Measurements from ENCODE around the gene IKBKE. TPM values are rescaled to one million over a fixed set of nuclear protein-coding genes. Genes with fewer than 3 reads are reported as not detected.

IKBKE gene
- polyA plus RNA-seq, 1 donor: 5.2 TPM

DNA sequence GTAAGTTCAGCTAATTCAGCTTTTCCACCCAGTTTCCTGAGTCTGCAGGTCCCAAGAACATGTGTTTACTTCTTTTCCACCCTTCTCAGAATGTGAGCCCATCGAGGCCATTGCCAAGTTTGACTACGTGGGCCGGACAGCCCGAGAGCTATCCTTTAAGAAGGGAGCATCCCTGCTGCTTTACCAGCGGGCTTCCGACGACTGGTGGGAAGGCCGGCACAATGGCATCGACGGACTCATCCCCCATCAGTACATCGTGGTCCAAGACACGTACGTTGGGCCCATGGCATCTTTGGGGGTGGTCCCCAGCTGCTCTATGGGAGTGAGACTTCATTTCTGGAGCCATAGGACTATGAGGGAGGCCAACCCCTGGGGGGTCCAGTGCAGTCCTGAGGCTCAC lies 17.2 kb upstream of the IKBKE start:
- no peak for DNase-seq

DNA sequence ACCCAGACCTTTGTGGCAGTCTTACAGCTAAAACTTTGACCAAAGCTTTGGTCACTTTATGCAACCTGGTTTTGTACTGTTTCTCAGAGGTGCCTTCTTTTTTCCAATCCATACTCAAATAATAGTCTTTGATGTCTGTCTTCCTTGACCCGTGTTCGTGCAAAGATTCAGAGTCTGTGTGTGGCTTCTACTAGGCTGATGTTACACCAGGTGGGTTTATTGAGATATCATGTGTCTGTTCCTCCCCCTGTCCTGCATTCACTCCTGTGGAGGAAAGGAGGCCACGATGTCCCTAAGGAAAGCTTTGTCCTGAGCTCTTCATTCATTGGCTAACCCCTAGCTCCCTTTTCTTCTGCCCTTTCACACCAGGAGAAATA lies 15.0 kb upstream of the IKBKE start:
- no peak for DNase-seq

DNA sequence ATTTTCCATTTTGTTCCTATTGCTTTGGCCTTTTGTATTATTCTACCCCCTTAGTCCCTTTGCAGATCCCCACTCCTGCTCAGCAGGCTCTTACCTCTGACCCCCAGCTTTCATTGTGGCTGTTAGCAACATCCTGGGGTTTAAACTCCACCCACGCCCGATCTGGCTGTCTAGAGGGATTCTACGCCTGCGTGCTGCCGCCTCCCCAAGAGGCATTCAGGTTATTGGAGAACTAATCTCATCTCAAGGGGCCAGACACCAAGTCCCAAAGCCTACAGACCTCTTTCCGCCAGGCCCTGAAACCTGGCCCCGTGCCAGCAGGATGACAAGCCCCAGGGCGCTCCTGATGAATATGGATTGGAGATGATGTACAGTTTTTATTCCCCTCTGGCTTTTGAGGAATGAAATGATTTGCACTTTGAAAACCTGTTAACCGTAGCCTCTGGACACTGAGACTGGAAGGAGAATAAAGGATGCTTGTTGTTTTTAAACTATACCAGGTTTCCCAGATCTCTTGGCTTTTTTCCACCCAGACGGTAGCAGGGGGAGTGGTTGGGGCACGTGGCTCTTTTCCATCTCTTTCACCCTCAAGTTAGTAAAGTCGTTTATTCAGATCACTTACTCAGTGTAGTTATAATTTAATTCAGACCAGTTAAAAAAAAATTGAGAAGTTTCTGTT lies 14.5 kb upstream of the IKBKE start:
- no peak for DNase-seq

DNA sequence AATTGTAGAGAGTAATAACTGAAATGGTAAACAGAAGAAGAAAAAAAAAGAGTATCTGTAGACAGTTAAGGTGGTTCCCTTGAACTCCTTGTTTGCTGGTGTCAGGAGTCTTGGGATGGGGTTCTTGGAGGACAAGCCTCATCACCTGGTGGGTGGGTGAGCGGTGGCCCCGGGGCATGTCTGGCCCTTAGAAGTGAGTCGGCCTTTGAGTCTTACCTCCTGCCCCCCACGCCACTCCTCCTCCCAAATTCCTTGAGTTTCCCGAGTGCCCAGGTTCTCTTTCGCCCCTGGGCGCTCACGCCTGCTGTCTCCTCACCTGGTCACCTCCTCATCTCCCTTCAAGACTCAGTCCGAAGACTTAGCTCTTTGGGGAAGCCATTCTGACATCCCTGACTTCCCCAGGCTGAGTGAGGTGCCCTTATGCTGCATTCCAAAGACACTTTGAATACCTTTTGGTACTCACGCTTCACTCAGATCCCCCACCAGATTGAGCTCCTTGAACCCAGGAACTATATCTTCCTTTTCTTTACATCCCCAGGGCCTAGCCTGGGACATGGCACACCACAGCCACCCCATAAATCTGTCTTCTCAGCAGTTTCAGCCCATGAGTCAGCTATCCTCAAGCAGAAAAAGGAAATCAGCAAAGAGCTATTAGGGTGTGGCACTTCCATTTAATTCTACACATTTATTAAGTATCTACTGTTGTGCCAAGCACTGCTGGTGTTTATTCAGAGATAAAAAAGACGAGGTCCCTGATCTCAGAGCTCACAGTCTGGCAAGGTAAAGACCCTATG lies 13.5 kb upstream of the IKBKE start:
- DNase-seq: no peak

DNA sequence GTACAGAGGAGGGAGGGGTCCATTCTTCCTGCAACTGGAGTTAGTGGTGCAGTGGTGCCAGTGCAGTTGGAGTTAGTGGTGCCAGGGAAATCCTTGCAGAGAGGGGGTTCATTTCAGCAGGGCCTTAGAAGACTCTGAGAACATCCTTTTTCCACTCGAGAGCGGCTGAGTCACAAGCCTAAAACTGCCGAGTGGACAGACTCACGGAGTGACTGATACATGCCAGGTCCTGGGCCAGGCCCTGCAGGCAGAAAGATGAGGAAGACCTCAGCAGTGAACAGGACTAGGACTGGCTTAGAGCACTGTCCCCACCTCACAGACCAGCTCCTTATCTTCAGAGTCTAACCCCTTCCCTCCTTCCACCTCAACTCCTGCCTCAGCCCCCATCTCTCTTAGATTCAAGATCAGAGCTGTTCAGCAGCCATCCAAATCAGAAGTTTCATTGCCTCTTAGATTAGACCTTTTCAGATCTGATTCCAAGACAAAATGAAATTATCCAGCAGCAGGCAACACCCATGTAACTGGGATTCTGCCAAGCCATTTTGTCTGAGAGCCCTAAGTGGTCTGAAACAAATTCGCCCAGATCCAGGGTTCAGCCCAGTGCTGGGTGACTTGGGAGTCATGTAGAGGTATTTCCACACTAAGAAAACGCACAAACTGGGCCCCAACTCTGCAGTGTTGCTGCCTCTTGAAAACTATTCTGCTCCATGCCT lies 12.7 kb upstream of the IKBKE start:
- no peak for DNase-seq

DNA sequence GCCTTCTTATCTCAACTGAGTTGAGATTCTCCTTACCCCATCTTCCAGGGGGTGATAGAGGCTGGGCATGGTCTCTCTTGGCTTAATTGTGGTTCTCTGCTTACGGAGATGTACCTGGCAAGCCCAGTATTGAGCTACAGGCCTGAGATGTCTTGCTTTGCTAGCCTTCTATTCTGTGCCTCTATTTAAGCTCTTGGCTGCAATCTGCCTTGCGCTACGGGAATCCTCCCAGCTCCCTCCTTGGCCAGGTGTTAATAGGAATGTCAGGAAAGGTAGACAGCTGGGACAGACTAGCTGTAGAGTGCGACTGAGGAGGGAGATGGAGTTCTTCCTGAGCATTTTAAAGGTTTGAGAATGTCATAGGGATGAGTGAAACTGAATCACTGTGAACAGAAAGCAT lies 10.6 kb upstream of the IKBKE start:
- DNase-seq: no peak

DNA sequence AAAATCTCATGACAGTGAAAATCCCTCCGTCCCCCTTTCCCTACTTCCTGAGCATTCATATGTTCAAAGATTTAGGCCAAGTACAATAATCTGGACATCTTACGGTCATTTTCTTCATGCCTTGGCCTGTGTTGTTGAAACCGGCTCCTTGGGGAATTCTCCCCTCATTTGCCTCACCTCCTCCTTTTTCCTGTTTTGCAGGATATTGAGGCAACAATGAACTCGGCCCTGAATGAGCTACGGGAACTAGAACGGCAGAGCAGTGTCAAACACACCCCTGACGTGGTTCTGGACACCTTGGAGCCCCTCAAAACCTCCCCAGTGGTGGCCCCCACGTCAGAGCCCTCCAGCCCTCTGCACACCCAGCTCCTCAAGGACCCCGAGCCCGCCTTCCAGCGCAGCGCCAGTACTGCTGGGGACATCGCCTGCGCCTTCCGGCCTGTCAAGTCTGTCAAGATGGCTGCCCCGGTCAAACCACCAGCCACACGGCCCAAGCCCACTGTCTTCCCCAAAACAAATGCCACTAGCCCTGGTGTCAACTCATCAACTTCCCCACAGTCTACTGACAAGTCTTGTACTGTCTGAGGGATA lies 9.3 kb upstream of the IKBKE start:
- DNase-seq: no peak

DNA sequence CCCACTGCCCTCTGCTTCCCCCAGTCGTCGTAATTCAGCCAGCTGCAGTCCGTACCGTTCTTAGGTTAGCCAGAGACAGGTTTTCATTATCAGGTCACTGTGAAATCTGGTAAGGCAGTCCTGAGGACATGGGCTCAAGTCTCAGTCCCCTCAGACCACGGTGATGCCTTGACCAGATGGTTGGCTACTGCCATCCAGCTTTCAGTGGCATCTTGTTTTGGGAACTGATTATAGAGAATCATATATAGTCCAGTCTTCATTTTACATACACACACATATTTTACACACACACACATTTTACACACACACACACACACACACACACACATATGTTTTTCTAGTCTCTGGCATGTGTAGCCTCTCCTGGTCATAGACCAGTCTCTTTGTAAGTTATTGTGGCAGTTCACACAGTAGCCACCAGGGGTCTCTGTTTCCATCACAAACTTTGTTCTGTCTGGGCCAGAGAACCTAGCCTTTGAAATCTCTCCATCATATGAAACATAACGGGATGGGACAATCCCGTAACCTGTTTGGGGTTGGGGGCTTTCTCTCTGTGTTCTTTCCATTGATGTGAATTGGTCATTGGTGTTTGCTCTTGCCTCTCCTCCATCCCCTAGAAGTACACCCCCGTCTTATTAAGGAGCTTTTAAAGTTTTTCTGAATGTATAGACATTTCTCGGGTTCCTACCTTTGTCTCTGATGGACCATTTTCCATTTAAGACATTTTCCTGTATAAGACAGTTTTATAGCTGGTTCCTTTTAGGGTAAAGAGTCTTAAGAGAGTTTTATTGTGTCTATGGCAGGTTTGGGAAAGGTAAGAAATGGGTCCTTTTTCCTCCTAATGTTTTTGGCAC lies 8.4 kb upstream of the IKBKE start:
- DNase-seq: peak; percentile 71

DNA sequence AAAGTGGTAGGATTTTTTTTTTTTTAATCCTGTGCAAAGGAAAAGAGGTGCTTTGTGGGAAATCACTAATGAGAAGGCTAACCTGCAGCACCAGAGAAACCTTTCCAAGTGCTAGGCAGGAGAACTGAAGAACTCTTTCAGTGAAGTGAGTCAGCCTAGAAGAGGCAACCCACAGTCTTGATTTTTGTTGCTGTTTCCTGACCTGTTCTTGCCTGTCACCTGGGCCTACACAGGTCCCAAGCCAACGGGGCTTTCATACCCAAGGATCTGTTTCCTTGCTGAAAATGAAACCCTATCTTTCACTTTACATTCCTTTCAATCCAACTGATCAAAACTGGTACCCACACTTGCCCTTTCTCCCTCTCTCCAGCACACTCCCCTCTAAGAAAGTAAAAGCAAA lies 7.1 kb upstream of the IKBKE start:
- no peak for DNase-seq

DNA sequence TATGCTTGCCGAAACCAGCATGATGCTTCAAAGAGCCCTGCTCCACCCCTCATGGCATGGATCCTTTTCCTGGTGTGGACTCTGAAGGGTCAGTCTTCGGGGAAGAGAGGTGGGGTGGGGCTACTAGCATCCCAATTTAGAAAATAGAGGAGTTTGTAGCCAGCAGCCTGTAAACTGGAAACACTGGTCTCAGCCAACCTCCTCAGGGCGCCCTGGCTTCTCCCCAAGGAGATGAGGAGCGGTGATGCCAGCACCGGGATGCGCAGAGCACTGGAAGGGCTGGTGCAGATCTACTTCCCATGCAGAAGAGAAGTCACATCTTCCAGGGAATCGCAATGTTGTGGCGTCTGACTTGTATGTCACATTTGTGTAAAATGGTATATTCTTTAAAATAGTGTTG lies 6.4 kb upstream of the IKBKE start:
- no peak for DNase-seq

DNA sequence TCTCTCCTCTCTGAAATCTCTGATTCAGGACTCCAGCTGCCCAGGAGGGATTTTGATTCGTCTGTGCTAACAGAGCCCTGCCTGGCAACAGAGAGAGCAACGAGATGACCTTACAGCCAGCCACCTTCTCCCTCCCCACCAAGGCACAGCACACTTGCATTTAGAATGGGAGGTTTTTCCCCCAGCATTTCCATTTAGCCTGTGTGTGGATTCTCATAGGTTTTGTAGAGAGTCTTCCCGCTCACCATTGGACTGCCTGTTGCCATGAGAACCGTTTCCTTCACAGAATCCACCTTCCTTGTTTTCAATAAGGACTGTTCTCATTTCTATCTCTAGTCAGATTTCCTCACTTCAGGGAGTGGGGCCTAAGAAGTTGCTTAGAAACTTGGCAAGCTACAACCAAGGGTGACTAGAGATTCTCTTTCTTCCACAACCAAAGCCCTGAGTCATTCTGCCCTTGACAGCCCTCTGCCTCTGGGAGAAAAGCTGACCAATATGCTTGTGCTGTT lies 5.8 kb upstream of the IKBKE start:
- DNase-seq: no peak

DNA sequence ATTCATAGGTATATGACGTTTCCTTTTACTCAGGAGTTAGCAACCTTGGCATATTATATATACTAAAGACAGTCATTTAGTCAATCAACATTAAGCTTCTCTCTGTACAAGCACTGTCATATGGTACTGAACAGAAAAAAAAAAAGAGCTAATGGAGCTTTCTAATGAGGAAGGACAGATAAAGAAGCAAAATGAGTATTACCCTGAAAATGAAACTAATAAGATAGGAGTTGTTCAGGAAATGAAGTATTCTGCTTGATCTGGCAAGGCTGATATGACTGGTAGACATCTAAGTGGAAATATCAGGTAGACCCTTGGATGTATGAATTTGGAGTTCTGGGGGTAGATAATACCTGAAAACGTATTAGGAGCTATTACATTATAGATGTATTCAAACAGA lies 4.3 kb upstream of the IKBKE start:
- no peak for DNase-seq

DNA sequence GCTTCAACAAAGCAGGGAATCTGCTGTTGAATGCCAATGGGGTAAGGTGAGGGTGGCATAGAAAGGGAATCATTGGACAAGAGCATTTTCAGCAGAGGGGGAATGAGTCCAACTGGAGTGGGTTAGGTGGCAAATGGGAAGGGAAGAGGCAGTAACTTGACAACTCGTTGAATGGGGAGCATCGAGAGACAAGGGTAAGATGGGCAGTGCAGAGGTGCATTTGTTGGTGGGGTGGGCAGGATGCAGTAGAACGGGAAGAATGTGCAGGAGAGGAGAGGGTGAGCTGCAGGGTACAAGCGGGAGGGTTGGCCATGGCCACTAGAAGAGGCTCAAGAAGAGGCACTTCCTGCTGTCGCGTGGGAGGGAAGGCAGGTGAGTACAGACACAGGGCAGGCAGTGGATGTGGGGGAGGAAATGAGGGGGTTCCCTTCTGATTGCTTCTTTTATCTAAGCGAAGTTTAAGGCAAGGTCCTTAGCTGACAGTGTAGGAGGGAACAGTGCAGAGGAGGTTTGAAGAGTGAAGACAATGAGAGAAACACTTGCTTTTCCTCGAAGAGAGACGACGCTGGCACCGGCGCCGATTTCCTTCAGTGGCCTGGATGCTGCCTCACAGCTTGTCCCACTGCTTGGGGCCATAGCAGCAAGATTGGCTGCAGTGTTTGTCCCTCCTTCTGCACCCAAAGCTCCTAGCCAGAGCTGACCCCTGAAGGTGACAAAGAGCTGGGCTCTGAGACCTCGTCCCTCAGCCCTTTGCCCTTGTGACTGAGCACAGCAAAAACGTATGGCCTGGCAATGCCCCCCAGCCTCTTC lies 3.2 kb upstream of the IKBKE start:
- DNase-seq: no peak

DNA sequence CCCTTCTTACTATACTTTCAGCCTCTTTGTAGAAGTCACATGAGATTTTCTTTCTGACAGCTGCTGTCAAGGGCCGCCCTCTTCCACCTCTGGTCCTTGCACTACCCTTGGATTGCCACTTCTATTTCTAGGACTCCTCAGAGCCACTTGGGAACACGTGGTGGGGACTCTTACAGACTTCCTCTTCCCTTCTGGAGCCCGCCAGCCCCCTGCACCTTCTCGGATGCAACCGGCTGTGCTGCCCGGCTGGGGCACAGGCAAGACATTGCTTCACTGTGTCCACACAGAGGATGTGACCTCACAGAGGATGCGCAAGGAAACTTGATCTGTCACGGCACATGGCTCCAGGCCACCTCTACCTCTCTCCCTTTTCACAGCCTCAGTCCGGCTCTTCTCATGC lies 2.4 kb upstream of the IKBKE start:
- DNase-seq: peak; percentile 53

DNA sequence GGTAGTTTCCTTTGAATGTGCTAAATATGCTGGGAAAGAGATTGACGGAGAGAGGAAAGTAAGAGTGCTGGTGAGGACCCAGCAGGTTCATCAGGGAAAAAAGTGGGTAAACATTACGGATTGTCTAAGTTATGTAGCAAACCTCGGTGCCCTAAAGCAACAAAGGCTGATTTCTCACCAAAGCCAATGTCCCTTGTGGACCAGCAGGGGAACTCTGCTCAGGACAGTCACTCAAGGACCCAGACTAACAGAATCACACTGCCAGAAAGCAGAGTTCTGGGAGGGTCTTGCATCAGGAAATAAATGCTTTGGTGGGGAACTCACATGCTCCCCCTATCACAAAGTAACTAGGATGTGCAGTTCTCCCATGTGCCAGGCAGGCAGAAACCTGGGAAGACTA lies 1.7 kb upstream of the IKBKE start:
- DNase-seq: no peak

DNA sequence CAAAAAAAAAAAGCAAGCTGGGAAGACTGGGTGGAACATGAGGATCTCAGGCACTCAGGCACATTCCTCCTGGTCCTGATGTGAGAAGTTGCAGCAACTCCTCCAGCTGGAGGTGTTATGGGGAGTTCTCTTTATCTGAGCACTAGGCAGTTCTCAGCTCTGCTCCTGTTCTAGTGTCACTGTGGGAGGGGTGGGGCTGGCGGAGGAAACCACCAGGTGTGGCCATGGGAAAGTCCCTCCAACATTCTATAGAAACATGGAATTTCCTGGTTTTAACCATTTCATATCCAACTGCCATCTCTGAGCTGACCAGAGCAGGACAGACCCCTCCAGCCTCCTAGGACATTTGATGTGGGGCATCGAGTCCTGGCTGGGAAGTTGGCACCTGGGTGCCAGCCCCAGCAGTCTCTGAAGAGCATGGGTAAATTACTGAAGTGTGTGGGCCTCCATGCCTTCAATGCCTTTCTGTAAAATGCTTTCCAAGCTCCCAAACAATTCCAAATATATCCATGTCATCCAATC lies 804 bp upstream of the IKBKE start:
- DNase-seq: no peak

DNA sequence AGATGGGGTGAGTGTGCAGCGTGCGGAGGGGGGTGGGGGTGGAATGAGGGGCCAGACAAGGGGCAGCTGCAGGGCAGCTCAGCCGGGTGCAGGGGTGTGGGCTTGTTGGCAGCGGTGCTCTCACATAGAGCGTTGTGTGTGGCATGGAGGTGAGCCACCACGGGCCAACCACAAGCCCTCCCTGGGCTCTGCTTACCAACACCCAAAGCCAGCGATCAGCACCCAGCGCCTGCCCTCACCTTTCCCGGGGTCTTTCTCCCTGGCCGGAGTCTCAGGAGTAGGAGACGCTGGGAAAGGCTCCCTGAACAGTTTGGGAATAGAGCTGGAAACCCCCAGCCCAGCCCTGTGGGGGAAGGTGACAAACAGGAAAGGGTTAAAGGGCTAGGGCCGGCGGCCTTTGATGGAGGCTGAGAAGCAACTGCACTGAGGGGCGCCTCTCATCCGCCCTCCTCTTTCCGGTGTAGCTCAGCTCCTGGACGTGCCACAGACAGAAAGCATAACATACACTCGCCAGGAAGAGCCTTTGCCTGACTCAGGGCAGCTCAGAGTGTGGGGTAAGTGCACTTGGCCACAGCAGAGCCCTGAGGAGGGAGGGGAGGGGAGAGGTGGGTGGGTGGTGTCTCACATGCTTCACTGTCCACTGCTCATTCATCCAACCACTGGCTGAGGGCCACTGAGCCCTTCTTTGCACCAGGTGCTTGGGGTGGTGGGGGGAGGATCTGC lies 577 bp downstream of the IKBKE start:
- DNase-seq: no peak

DNA sequence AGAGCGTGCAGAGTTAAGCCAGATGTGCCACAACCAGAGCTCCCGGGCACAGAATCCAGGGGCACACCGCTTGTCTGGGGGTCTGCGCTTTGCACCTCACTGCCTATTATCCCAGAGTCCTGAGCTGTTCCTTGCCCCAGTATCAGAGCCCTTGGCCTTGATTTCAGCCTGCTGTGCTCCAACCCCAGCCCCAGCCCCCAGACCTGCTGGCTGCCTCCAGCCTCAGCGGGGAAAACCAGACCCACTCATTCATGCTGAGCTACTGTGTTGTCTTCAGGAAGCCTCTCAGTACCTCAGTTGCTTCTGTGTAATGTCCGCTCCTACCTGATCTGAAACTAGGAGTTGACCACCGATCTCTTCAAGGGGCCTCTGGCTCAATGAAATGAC lies 1.1 kb downstream of the IKBKE start:
- DNase-seq: no peak

DNA sequence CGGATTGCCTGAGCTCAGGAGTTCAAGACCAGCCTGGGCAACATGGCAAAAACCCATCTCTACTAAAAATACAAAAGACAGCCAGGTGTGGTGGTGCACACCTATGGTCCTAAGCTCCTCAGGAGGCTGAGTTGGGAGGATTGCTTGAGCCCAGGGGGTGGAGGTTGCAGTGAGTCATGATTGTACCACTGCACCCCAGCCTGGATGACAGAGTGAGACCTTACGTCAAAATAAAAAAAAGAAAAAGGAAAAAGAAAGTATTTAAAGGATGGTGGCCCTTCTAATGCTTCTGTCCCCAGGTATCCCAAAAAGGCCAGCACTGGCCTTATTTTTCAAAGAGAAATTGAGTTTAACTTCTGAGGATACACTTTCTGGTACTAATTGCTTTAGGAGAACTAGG lies 1.7 kb downstream of the IKBKE start:
- DNase-seq: no peak

DNA sequence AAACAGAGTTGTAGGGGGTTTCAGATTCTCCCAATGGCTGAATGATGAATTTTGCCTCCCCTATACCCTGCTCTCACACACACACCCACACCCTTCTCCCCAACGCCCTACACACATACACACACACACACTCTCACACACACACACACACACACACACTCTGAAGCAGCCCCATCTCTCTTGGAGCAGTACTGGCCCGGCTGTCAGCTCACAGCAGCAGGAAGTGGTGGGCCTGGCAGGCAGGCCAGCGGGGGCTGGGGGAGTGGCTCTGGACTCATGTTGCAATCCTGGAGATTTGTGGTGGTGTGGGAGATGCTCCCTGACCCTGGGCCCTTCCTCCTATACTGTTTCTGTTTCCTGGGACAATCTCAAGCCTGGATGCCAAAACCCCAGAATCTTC lies 2.2 kb downstream of the IKBKE start:
- peak; percentile 50 for DNase-seq
